Astrocyte (in vitro differentiated cells and primary cell): ENCODE results near the gene SNX24. TPM values are rescaled to one million over a fixed set of nuclear protein-coding genes. Genes with fewer than 3 reads are reported as not detected.

ENCODE experiments used
- DNase-seq: peaks from one replicate; pipeline ENCODE4 v3.0.0-alpha.2; 2010; ENCODE audit warnings: low read depth
- FAIRE-seq: peaks from 2 replicates; lab custom pipeline; 2011; peaks lifted over from hg19 to GRCh38; lab: Jason Lieb, UNC
- H2AFZ ChIP-seq: 2 replicates; pipeline ENCODE4 v1.6.0; 2012; ENCODE audit warnings: low read depth, low read length, inconsistent platforms
- H3K27ac ChIP-seq: 2 replicates; pipeline ENCODE4 v1.5.1; 2011; ENCODE audit warnings: low read depth, low read length, inconsistent platforms
- H3K27me3 ChIP-seq: 2 replicates; pipeline ENCODE4 v1.6.0; 2011; ENCODE audit warnings: low read length, inconsistent platforms; ENCODE audit not compliant: insufficient read depth
- H3K36me3 ChIP-seq: 2 replicates; pipeline ENCODE4 v1.5.1; 2011; ENCODE audit warnings: low read length, inconsistent platforms; ENCODE audit not compliant: insufficient read depth
- H3K4me1 ChIP-seq: 2 replicates; pipeline ENCODE4 v1.5.1; 2011; ENCODE audit warnings: low read length, inconsistent platforms; ENCODE audit not compliant: insufficient read depth
- H3K4me2 ChIP-seq: 2 replicates; pipeline ENCODE4 v1.6.0; 2012; ENCODE audit warnings: low read length, inconsistent platforms
- H3K4me3 ChIP-seq: 2 replicates; pipeline ENCODE4 v1.5.1; 2011; ENCODE audit warnings: low read depth, mild to moderate bottlenecking, low read length, inconsistent platforms; ENCODE audit not compliant: insufficient read depth
- H3K79me2 ChIP-seq: 2 replicates; pipeline ENCODE4 v1.6.0; 2012; ENCODE audit warnings: mild to moderate bottlenecking, low read length, inconsistent platforms; ENCODE audit not compliant: insufficient read depth
- H3K9ac ChIP-seq: 2 replicates; pipeline ENCODE4 v1.6.0; 2012; ENCODE audit warnings: mild to moderate bottlenecking, low read length, inconsistent platforms
- H3K9me3 ChIP-seq: 2 replicates; pipeline ENCODE4 v1.5.1; 2012; ENCODE audit warnings: low read depth, mild to moderate bottlenecking, low read length, inconsistent platforms; ENCODE audit not compliant: insufficient read depth
- H4K20me1 ChIP-seq: 2 replicates; pipeline ENCODE4 v1.6.0; 2012; ENCODE audit warnings: low read length, inconsistent platforms; ENCODE audit not compliant: insufficient read depth
- H3K27ac Mint-ChIP-seq: one replicate; pipeline ENCODE4 v1.8.0; 2021; ENCODE audit warnings: mild to moderate bottlenecking, mixed read lengths; ENCODE audit not compliant: unreplicated experiment
- H3K27me3 Mint-ChIP-seq: one replicate; pipeline ENCODE4 v1.8.0; 2021; ENCODE audit warnings: low read depth, mixed read lengths; ENCODE audit not compliant: unreplicated experiment
- H3K36me3 Mint-ChIP-seq: one replicate; pipeline ENCODE4 v1.8.0; 2021; ENCODE audit warnings: low read depth, mixed read lengths; ENCODE audit not compliant: unreplicated experiment
- H3K4me1 Mint-ChIP-seq: one replicate; pipeline ENCODE4 v1.8.0; 2021; ENCODE audit warnings: low read depth, mixed read lengths; ENCODE audit not compliant: unreplicated experiment
- H3K4me3 Mint-ChIP-seq: one replicate; pipeline ENCODE4 v1.8.0; 2021; ENCODE audit warnings: mild to moderate bottlenecking, moderate library complexity, mixed read lengths; ENCODE audit not compliant: unreplicated experiment
- H3K9me3 Mint-ChIP-seq: one replicate; pipeline ENCODE4 v1.8.0; 2021; ENCODE audit warnings: mild to moderate bottlenecking, mixed read lengths; ENCODE audit not compliant: unreplicated experiment
- CTCF ChIP-seq: IDR thresholded peaks from 2 replicates; pipeline ENCODE4 v1.5.1; 2011; ENCODE audit warnings: low read depth, mild to moderate bottlenecking, inconsistent platforms, low read length, moderate library complexity; ENCODE audit not compliant: insufficient read depth
- EZH2 ChIP-seq: IDR thresholded peaks from 2 replicates; pipeline ENCODE4 v1.6.1; 2012; ENCODE audit warnings: mild to moderate bottlenecking, low read length, inconsistent platforms; ENCODE audit not compliant: insufficient read depth
- total RNA-seq: library from RNA; stranded (reverse); gene quantifications from 2 replicates; pipeline ENCODE4 v1.2.1, GENCODE V29; 2021

The SNX24 gene
- total RNA-seq, 1 donor from 2014 or later: 44.6 TPM

- Histone ChIP-seq H3K27me3 (no peaks in the 10 kb centered on the region), H3K9me3 (no peaks in the 10 kb centered on the region), H3K9ac (no peak overlapping the region), H4K20me1 (no peaks in the 10 kb centered on the region), H3K36me3 (no peaks in the 10 kb centered on the region), H3K4me3 (no peak overlapping the region), H3K4me1 (no peaks in the 10 kb centered on the region), H3K79me2 (no peaks in the 10 kb centered on the region), H2AFZ (no peak overlapping the region), H3K27ac (no peak overlapping the region), H3K4me2 (no peak overlapping the region)
- Mint-ChIP-seq H3K4me3 (no peak overlapping the region), H3K27ac (no peak overlapping the region), H3K36me3 (no peaks in the 10 kb centered on the region), H3K9me3 (no peaks in the 10 kb centered on the region), H3K4me1 (no peaks in the 10 kb centered on the region), H3K27me3 (no peaks in the 10 kb centered on the region)
- TF ChIP-seq EZH2 (no peak), CTCF (no peak)
- DNase-seq (no peak), FAIRE-seq (no peak)
These were observed 155.3 kb downstream of the SNX24 start for GRCh38 chr5:123000731-123001130.

- H3K9me3 Mint-ChIP-seq: no peaks in the 10 kb centered on the region
These were observed 156.4 kb downstream of the SNX24 start for GRCh38 chr5:123001808-123002207.

More at GRCh38 chr5:123001808-123002207, 156.4 kb downstream of the SNX24 start:
- no peaks in the 10 kb centered on the region for H3K79me2 ChIP-seq
- TF ChIP-seq CTCF: no peak
- no peak for TF ChIP-seq EZH2
- Mint-ChIP-seq H3K4me1 (no peaks in the 10 kb centered on the region), H3K4me3 (no peak overlapping the region), H3K36me3 (peaks cover 6% of the 10 kb centered on the region), H3K27ac (no peak overlapping the region), H3K27me3 (no peaks in the 10 kb centered on the region)
- H3K4me1 ChIP-seq: no peaks in the 10 kb centered on the region
- H3K4me2 ChIP-seq: no peak overlapping the region
- H4K20me1 ChIP-seq: no peaks in the 10 kb centered on the region
- DNase-seq (no peak), FAIRE-seq (no peak)
- no peak overlapping the region for H3K9ac ChIP-seq
- H3K27ac ChIP-seq: no peak overlapping the region
- no peaks in the 10 kb centered on the region for H3K9me3 ChIP-seq
- no peaks in the 10 kb centered on the region for H3K36me3 ChIP-seq
- H3K4me3 ChIP-seq: no peak overlapping the region
- no peaks in the 10 kb centered on the region for H3K27me3 ChIP-seq
- no peak overlapping the region for H2AFZ ChIP-seq
